CD4-positive, alpha-beta T cell treated with Interleukin-17A for 1 hour (primary cell): ENCODE measurements around the gene SLX4.

Experiments used
- DNase-seq: peaks from one replicate; pipeline ENCODE4 v3.0.0-alpha.2; 2020

SLX4 gene

GRCh38 chr16:3546986-3547682 is 64.3 kb downstream of the SLX4 start:
- no peak for DNase-seq

GRCh38 chr16:3542601-3543373 is 68.6 kb downstream of the SLX4 start:
- no peak for DNase-seq

GRCh38 chr16:3541527-3542155 is 69.8 kb downstream of the SLX4 start:
- DNase-seq: no peak

GRCh38 chr16:3538222-3538621 is 73.2 kb downstream of the SLX4 start:
- no peak for DNase-seq

- no peak for DNase-seq
Measured at GRCh38 chr16:3536851-3537250, 74.6 kb downstream of the SLX4 start.

- no peak for DNase-seq
Measured at GRCh38 chr16:3536271-3536731, 75.1 kb downstream of the SLX4 start.

- no peak for DNase-seq
Measured at GRCh38 chr16:3534126-3534525, 77.3 kb downstream of the SLX4 start.

GRCh38 chr16:3532741-3533140 is 78.7 kb downstream of the SLX4 start:
- no peak for DNase-seq
